HG03342 (cell line): ENCODE data around the gene ARID2.

Experiments
- ATAC-seq: cut with Tn5 transposase; IDR thresholded peaks from one replicate; pipeline ENCODE4 v1.9.1; 2021; ENCODE audit warnings: mild to moderate bottlenecking, moderate library complexity; ENCODE audit not compliant: unreplicated experiment

The ARID2 gene

GRCh38 chr12:45760333-45760732 is 30.8 kb downstream of the ARID2 start:
- ATAC-seq, result no peak

- peak; percentile 67 for ATAC-seq
Measured at GRCh38 chr12:45762185-45763110, 32.9 kb downstream of the ARID2 start.

- ATAC-seq, result no peak
Measured at GRCh38 chr12:45763381-45763780, 33.9 kb downstream of the ARID2 start.

- no peak for ATAC-seq
Measured at GRCh38 chr12:45768194-45768593, 38.7 kb downstream of the ARID2 start.

GRCh38 chr12:45773747-45774146 is 44.2 kb downstream of the ARID2 start:
- ATAC-seq, result no peak

GRCh38 chr12:45774508-45775162 is 45.1 kb downstream of the ARID2 start:
- no peak for ATAC-seq

GRCh38 chr12:45775465-45775864 is 46.0 kb downstream of the ARID2 start:
- no peak for ATAC-seq

GRCh38 chr12:45775964-45776363 is 46.5 kb downstream of the ARID2 start:
- ATAC-seq, result no peak

- no peak for ATAC-seq
Measured at GRCh38 chr12:45779936-45780335, 50.4 kb downstream of the ARID2 start.

- ATAC-seq, result no peak
Measured at GRCh38 chr12:45781080-45781479, 51.6 kb downstream of the ARID2 start.

GRCh38 chr12:45785315-45785714 is 55.8 kb downstream of the ARID2 start:
- ATAC-seq, result no peak

- ATAC-seq, result peak; percentile 47
Measured at GRCh38 chr12:45789025-45789424, 59.5 kb downstream of the ARID2 start.

GRCh38 chr12:45794422-45794821 is 64.9 kb downstream of the ARID2 start:
- no peak for ATAC-seq

GRCh38 chr12:45801625-45802024 is 72.1 kb downstream of the ARID2 start:
- no peak for ATAC-seq

GRCh38 chr12:45803111-45803510 is 73.6 kb downstream of the ARID2 start:
- ATAC-seq, result no peak

GRCh38 chr12:45816652-45817051 is 87.1 kb downstream of the ARID2 start:
- ATAC-seq, result no peak

- peak; percentile 13 for ATAC-seq
Measured at GRCh38 chr12:45827974-45828373, 98.5 kb downstream of the ARID2 start.

- peak; percentile 69 for ATAC-seq
Measured at GRCh38 chr12:45828402-45828801, 98.9 kb downstream of the ARID2 start.

- ATAC-seq, result no peak
Measured at GRCh38 chr12:45831590-45831989, 102.1 kb downstream of the ARID2 start.

- ATAC-seq, result no peak
Measured at GRCh38 chr12:45833401-45833800, 103.9 kb downstream of the ARID2 start.

GRCh38 chr12:45834809-45835208 is 105.3 kb downstream of the ARID2 start:
- ATAC-seq, result no peak

- no peak for ATAC-seq
Measured at GRCh38 chr12:45839917-45840316, 110.4 kb downstream of the ARID2 start.
